Measurements from ENCODE around the gene ADCY10.
"Not testable (repeated sequence)": the region's sequence is repeated elsewhere in the genome, so short reads cannot be mapped to it uniquely, and the experiment has no call there.

ADCY10 gene

GRCh38 chr1:167935216-167936067 lies 21.5 kb upstream of the ADCY10 start:
- Histone ChIP-seq H3K4me1 (ENCODE audit: low read depth, poor library complexity, severe bottlenecking) (peaks cover 55% of the 10 kb centered on the region), H3K27me3 (ENCODE audit: insufficient read depth, low read depth) (no peaks in the 10 kb centered on the region), H3K79me2 (ENCODE audit: insufficient read depth, low read depth) (peaks cover 58% of the 10 kb centered on the region), H3K27ac (peak overlapping the region; percentile 91), H3K36me3 (ENCODE audit: insufficient read depth) (no peaks in the 10 kb centered on the region), H2AFZ (ENCODE audit: low read depth) (peak overlapping the region; percentile 70), H3K4me3 (IDR thresholded peaks at IDR 0.05; ENCODE audit: insufficient read depth, low read depth, low read length) (peak overlapping the region; percentile 58), H3K9ac (peak overlapping the region; percentile 91), H4K20me1 (ENCODE audit: insufficient read depth) (no peaks in the 10 kb centered on the region), H3K4me2 (peak overlapping the region; percentile 80)
- TF ChIP-seq, protein P1, sequence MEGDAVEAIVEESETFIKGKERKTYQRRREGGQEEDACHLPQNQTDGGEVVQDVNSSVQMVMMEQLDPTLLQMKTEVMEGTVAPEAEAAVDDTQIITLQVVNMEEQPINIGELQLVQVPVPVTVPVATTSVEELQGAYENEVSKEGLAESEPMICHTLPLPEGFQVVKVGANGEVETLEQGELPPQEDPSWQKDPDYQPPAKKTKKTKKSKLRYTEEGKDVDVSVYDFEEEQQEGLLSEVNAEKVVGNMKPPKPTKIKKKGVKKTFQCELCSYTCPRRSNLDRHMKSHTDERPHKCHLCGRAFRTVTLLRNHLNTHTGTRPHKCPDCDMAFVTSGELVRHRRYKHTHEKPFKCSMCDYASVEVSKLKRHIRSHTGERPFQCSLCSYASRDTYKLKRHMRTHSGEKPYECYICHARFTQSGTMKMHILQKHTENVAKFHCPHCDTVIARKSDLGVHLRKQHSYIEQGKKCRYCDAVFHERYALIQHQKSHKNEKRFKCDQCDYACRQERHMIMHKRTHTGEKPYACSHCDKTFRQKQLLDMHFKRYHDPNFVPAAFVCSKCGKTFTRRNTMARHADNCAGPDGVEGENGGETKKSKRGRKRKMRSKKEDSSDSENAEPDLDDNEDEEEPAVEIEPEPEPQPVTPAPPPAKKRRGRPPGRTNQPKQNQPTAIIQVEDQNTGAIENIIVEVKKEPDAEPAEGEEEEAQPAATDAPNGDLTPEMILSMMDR (conservative IDR thresholded peaks at IDR 0.05; ENCODE audit: low read depth, low read length): no peak

- Histone ChIP-seq H3K4me3 (IDR thresholded peaks at IDR 0.05; ENCODE audit: insufficient read depth, low read depth, low read length) (peak overlapping the region; percentile 58), H4K20me1 (ENCODE audit: insufficient read depth) (no peaks in the 10 kb centered on the region), H3K4me2 (peak overlapping the region; percentile 80), H2AFZ (ENCODE audit: low read depth) (peak overlapping the region; percentile 70), H3K9ac (peak overlapping the region; percentile 91; the same call in 1 of the 2 replicates), H3K27ac (peak overlapping the region; percentile 91), H3K36me3 (ENCODE audit: insufficient read depth) (no peaks in the 10 kb centered on the region), H3K79me2 (ENCODE audit: insufficient read depth, low read depth) (peaks cover 50% of the 10 kb centered on the region), H3K4me1 (ENCODE audit: low read depth, poor library complexity, severe bottlenecking) (peaks cover 51% of the 10 kb centered on the region), H3K27me3 (ENCODE audit: insufficient read depth, low read depth) (no peaks in the 10 kb centered on the region)
- TF ChIP-seq, protein P1 (conservative IDR thresholded peaks at IDR 0.05; ENCODE audit: low read depth, low read length): no peak
Measured at GRCh38 chr1:167934426-167935215, 20.7 kb upstream of the ADCY10 start.

DNA sequence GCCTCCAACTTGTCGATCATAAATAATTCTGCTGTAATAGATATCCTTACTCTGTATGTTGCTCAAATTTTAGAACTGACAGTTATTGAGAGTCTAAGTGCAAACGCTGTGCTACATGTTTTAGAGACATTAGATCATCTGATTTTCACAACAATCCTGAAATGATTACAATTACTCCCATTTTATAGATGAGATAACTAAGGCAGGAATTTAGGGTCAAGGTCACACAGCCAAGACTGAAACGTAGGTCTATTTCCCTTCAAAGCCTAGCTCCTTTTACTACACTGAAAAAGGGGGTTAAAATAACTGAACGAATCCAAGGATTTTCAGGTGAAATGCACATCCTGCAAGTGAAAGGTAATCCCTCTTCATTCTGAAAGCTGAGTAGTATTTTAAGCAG lies 19.9 kb upstream of the ADCY10 start:
- peaks cover 41% of the 10 kb centered on the region for H3K79me2 ChIP-seq (ENCODE audit: insufficient read depth, low read depth)
- no peak overlapping the region for H3K27ac ChIP-seq
- peaks cover 43% of the 10 kb centered on the region for H3K4me1 ChIP-seq (ENCODE audit: low read depth, poor library complexity, severe bottlenecking)
- peak overlapping the region; percentile 91; the same call in 1 of the 2 replicates for H3K9ac ChIP-seq
- no peaks in the 10 kb centered on the region for H3K36me3 ChIP-seq (ENCODE audit: insufficient read depth)
- TF ChIP-seq, protein P1 (conservative IDR thresholded peaks at IDR 0.05; ENCODE audit: low read depth, low read length): no peak
- H4K20me1 ChIP-seq (ENCODE audit: insufficient read depth): no peaks in the 10 kb centered on the region
- no peak overlapping the region for H2AFZ ChIP-seq (ENCODE audit: low read depth)
- no peaks in the 10 kb centered on the region for H3K27me3 ChIP-seq (ENCODE audit: insufficient read depth, low read depth)
- peak overlapping the region; percentile 80 for H3K4me2 ChIP-seq
- no peak overlapping the region for H3K4me3 ChIP-seq (IDR thresholded peaks at IDR 0.05; ENCODE audit: insufficient read depth, low read depth, low read length)

DNA sequence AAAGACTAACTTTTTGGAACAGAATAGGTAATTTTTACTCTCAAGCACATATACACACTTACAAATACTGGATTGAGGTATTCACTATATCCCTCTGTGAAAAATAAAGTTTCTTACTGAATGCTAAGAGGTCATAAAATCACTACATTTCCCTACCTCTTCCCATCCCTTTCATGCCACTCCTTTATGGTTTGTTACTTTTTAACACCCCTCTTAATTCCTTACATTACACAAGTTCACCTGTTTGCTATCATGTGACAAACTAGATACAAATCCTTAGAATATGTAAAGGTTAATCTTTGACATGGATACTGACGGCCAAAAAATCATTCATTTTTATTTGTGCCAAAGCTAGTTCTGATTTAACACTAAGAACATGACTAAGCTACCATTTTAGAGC lies 15.8 kb upstream of the ADCY10 start:
- Histone ChIP-seq H4K20me1 (ENCODE audit: insufficient read depth) (no peaks in the 10 kb centered on the region), H3K9ac (no peak overlapping the region), H3K4me3 (IDR thresholded peaks at IDR 0.05; ENCODE audit: insufficient read depth, low read depth, low read length) (no peak overlapping the region), H3K27ac (no peak overlapping the region), H3K4me1 (ENCODE audit: low read depth, poor library complexity, severe bottlenecking) (peaks cover 32% of the 10 kb centered on the region), H3K27me3 (ENCODE audit: insufficient read depth, low read depth) (no peaks in the 10 kb centered on the region), H3K79me2 (ENCODE audit: insufficient read depth, low read depth) (peaks cover 20% of the 10 kb centered on the region), H2AFZ (ENCODE audit: low read depth) (no peak overlapping the region), H3K4me2 (no peak overlapping the region), H3K36me3 (ENCODE audit: insufficient read depth) (no peaks in the 10 kb centered on the region)
- TF ChIP-seq, protein P1 (conservative IDR thresholded peaks at IDR 0.05; ENCODE audit: low read depth, low read length): no peak

DNA sequence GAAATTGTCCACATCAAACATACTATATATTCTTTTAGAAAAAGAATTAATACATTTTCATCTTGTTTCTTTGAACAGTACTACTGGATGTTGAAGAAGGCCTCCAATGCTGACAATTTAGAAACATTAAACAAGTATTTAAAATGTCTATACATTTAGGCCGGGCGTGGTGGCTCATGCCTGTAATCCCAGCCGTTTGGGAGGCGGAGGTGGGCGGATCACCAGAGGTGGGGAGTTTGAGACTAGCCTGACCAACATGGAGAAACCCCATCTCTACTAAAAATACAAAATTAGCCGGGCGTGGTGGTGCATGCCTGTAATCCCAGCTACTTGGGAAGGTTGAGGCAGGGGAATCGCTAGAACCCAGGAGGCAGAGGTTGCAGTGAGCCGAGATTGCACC lies 15.0 kb upstream of the ADCY10 start:
- H3K36me3 ChIP-seq (ENCODE audit: insufficient read depth); H3K27ac ChIP-seq; H3K9ac ChIP-seq; H3K27me3 ChIP-seq (ENCODE audit: insufficient read depth, low read depth); H3K4me3 ChIP-seq (IDR thresholded peaks at IDR 0.05; ENCODE audit: insufficient read depth, low read depth, low read length); H2AFZ ChIP-seq (ENCODE audit: low read depth); H3K4me2 ChIP-seq; H4K20me1 ChIP-seq (ENCODE audit: insufficient read depth): not testable (repeated sequence)
- Histone ChIP-seq H3K4me1 (ENCODE audit: low read depth, poor library complexity, severe bottlenecking) (peaks cover 24% of the 10 kb centered on the region), H3K79me2 (ENCODE audit: insufficient read depth, low read depth) (peaks cover 12% of the 10 kb centered on the region; the same call in 1 of the 2 replicates)
